ENCODE data around the gene RBM20.

The RBM20 gene

DNA sequence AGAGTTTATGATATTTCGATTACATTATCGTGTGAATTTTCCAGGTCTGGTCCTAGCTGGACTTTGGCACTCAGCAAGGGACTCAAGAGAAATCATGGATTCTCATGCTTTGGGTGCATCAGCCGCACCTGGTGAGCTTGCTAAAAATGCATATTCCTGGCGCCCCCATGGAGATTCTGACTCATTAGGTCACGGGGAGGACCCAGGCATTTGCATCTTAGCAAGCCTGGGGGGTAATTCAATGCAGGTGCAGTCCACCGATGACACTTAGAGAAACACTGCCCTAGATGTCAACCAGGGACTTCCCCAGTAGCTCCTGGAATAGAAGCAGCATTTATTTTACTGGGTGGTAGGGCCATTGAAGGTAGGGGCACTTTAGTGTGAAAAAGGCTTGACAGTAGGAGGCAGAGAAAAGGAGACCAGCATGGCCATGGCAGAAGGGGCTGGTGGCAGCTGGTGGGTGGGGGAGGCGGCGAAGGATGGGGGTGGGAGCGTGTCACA lies 197.7 kb downstream of the RBM20 start:
- DNase-seq: no peak

DNA sequence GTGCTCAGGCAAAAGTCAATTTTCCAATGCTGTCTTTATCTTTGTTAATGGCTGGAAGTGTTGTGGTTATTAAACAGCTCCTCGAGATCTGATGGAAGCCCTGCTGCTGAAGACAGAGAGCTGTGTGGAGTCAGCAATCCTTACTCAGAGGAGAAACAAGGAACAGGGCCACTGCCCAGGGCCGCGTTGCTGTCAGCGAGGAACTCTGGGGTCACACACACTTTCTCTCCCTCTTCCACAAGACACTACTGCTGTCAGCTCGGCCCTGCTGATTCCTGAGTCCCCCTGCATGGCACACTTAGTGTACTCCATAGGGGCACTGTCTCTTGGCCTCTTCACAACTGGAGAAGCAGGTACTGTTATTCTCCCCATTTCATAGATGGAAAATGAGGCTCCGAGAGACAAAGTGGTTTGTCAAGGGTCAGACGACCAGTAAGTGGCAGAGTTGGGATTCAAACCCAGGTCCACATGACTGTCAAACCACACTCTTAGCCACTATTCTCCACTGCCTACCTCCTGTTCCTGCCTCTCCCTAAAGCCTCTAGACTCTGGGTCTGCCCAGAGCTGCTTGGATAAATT lies 198.3 kb downstream of the RBM20 start:
- no peak for DNase-seq

GRCh38 chr10:110843031-110843430 lies 198.9 kb downstream of the RBM20 start:
- no peak for DNase-seq

- DNase-seq: no peak
Observed at GRCh38 chr10:110843796-110844616, 199.9 kb downstream of the RBM20 start.

DNA sequence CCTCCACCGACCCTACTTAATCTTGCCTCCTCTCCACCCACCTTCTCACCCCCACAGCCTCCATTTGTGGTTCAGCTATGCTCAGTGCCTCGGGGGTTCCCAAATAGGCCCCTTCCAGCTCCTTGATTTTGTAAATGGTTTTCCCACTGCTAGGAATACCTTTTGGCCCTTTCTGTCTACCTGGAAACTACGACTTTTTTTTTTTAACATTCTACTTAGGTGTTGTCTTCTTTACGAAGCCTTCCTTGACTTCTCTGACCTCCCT lies 200.4 kb downstream of the RBM20 start:
- no peak for DNase-seq

GRCh38 chr10:110845192-110845755 lies 201.1 kb downstream of the RBM20 start:
- no peak for DNase-seq

DNA sequence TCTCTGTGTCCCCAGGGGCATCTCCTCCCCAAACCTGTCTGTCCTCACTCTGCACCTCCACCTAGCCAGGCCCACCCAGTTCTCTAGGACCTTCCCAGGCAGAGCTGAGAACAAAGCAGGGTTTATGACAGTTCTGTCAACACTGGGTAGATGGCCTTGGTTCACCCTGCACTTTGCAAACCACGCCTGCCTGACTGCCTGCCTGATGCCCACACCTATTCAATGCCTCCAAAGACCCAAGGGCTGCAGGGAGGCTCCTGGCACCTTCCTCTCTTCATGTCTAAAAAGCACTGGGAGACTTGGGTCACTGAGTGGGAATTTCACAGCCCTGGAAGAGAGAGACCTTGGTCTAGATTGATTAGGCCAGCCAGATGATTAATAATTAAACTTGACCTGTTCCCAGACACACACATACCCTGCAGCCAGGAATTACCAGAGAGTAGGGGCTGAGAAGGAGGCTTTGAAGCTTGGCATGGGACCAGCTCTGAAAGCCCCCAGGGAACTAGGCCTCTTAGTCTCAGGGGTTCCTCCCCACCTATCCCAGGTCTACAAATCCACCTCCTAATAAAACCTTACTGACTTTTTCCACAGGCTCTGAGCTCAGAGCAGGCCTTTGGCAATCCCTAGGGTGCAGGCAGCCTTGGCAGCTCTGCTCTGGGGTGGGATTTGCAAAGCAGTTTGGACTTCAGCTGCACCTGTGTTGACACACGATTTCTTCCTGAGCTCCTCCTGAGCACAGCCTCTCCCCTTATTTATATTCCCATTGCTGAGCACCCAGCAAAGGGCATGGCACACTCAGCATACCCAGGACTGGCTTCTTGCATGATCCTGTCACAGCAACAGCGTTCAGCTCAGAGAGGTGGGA lies 201.9 kb downstream of the RBM20 start:
- DNase-seq: no peak

GRCh38 chr10:110847374-110847773 lies 203.2 kb downstream of the RBM20 start:
- DNase-seq: no peak

GRCh38 chr10:110848106-110848505 lies 204.0 kb downstream of the RBM20 start:
- DNase-seq: no peak

GRCh38 chr10:110850099-110850498 lies 206.0 kb downstream of the RBM20 start:
- DNase-seq: no peak

- DNase-seq: no peak
Observed at GRCh38 chr10:110851020-110851612, 207.0 kb downstream of the RBM20 start.

DNA sequence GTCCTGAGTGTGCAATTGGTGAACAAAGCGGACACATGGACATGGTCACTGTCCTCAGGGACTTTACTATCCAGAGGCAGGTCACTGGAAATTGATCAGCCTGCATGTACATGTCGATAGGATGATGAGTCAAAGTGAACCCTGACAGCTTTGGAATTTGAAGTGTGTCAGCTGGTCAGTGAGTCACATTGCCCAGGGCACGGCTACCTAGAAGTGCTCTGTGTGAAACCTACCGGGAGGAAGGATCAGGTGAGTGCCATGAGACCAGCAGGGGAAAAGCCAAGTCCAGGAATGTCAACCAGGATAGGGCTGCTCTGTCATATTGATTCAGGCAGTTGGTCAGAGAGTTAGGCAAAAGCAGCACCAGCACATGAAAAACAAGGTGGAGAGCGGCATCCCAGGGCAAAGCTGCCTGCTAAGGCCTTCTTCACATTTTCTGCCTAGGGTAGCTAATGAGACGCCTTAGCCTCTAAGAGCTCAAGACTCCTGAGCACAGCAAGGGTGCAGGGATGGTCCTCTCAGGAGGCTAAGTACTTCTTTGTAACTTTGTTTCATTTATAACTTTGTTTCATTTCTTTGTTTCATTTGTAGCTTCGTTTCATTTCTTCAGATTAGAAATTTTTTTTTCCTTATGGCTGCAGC lies 208.2 kb downstream of the RBM20 start:
- peak; percentile 41 for DNase-seq

GRCh38 chr10:110852947-110853346 lies 208.8 kb downstream of the RBM20 start:
- DNase-seq: no peak

GRCh38 chr10:110853921-110854605 lies 209.9 kb downstream of the RBM20 start:
- DNase-seq: no peak

- no peak for DNase-seq
Observed at GRCh38 chr10:110857265-110858171, 213.4 kb downstream of the RBM20 start.

- no peak for DNase-seq
Observed at GRCh38 chr10:110858297-110858934, 214.3 kb downstream of the RBM20 start.

DNA sequence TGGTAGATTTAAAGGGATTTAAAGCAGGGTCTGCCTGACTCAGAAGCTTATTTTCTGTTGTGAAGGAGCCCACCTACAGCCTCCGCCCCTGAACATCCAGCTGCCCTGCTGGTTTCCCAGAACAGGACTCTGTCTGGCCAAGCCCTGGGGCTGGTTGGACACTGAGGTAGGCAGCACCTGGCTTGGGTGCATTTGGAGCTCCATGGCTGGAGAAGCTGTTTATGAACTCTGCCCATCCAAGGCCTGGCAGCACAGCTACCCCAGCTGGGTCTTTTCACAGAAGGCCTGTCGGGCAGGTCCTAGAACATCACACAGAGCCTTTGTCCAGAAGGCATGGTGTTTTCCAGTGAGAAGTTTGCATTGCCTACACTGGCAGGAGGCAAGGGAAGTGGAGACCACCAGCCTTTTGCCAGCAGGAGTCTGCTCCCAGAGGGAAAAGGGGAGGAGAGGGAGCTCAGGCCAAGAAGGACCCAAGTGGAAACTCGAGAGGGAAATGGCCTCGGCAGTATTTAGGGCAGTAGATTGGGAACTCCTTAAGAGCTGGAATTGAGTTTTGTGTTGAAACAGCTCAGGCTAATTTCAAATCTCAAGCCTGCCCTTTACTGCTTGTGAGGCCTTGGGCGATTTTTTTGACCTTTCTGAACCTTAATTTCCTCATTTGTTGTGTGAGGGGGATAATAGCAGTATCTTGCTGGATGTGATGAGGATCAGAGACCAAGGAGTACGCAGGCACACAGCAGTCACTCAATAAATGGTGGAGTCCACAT lies 215.3 kb downstream of the RBM20 start:
- no peak for DNase-seq

- peak; percentile 67 for DNase-seq
Observed at GRCh38 chr10:110859973-110860376, 215.8 kb downstream of the RBM20 start.

GRCh38 chr10:110860576-110861241 lies 216.6 kb downstream of the RBM20 start:
- no peak for DNase-seq

Measured in EL (cell line).